Gastrocnemius medialis (tissue), 4 donors: Measurements from ENCODE around the gene NR3C2.

Experiments used
- POLR2A ChIP-seq, 2 donors: fragments of 450-650 bp; IDR thresholded peaks; one replicate each; pipeline ENCODE4 v1.6.1; 2017; ENCODE audit warnings: antibody characterized with exemption in 2 of 2, mild to moderate bottlenecking in 2 of 2, moderate library complexity in 2 of 2
- TF ChIP-seq, protein P1 (sequence below), 5 experiments: fragments of 450-650 bp in 3 of 5; fragments of 200-600 bp in 2 of 5; sonication (generic) in 2 of 5; IDR thresholded peaks in 4 of 5; conservative IDR thresholded peaks in 1 of 5; 1 replicate in 4 of 5; 2 replicates in 1 of 5; pipeline ENCODE4 v1.5.1; 2016 to 2019; ENCODE audit warnings: antibody characterized with exemption in 5 of 5, mild to moderate bottlenecking in 3 of 5, moderate library complexity in 3 of 5

DNA sequence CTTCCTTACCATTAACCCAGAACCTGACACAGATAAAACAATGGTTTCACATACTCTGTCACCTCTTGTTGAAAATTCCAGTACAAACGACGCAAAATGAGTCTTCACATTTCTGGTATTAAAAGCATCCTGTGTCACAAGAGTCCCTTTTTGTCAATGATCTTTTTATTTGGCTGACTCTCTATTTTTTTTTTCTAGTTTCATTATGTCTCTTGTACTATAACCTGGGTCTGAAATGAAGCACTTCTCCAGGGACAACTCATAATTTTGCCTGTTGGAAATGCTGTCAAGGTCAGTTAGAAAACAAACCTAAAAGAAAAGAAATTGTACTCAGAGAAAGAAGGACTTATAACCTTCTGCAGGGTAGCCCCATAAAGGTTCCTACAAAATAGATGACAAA, 93.1 kb downstream of the NR3C2 start:
- TF ChIP-seq, protein P1, sequence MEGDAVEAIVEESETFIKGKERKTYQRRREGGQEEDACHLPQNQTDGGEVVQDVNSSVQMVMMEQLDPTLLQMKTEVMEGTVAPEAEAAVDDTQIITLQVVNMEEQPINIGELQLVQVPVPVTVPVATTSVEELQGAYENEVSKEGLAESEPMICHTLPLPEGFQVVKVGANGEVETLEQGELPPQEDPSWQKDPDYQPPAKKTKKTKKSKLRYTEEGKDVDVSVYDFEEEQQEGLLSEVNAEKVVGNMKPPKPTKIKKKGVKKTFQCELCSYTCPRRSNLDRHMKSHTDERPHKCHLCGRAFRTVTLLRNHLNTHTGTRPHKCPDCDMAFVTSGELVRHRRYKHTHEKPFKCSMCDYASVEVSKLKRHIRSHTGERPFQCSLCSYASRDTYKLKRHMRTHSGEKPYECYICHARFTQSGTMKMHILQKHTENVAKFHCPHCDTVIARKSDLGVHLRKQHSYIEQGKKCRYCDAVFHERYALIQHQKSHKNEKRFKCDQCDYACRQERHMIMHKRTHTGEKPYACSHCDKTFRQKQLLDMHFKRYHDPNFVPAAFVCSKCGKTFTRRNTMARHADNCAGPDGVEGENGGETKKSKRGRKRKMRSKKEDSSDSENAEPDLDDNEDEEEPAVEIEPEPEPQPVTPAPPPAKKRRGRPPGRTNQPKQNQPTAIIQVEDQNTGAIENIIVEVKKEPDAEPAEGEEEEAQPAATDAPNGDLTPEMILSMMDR (IDR thresholded peaks at IDR 0.05 in 4 of 5, conservative IDR thresholded peaks at IDR 0.05 in 1 of 5), result no peak
- TF ChIP-seq POLR2A (IDR thresholded peaks at IDR 0.05), result no peak
